Superior temporal gyrus (tissue), 1 donor: ENCODE measurements around the gene NAA25.
A peak's percentile ranks its signal among the peaks of the same experiment; 100 is the strongest.
"Not testable (repeated sequence)": the region's sequence is repeated elsewhere in the genome, so short reads cannot be mapped to it uniquely, and the experiment has no call there.

Source experiments
- DNase-seq: peaks from one replicate; pipeline ENCODE4 v3.0.0-alpha.2; 2016; ENCODE audit errors: extremely low spot score

The NAA25 gene

DNA sequence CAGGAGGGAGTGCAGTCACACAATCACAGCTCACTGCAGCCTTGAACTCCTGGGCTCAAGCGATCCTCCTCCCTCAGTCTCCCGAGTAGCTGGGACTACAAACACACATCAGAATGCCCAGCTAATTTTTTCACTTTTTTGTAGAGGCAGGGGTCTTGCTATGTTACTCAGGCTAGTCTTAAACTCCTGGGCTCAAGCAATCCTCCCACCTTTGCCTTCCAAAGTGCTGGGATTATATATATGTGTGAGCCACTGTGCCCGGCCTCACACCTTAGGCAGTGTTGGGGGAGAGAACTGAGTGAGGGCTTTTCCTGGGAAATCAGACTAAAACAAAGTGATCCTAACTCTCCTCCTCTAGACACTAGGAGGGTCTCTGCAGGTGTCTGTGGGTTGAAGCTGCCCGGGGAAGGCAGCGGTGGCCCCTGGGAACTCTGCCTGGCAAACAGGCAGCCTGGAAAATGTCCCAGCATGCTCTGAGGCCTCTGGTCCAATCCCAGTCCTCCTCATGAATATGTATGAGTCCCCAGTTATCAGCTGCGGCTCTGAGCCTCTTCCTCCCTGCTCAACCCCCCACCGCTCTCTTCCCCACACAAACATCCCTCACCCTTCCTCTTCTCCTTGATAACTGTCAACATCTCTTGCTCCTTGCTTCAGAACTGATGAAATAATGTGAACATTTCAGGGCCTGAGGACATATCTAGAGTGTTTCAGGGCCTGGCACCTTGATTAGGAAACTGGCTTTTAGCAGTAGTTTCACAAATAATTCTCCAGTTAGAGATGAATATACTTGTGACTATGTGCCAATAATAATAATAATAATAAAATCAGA is 7.9 kb upstream of the NAA25 start:
- peak; percentile 97 for DNase-seq

DNA sequence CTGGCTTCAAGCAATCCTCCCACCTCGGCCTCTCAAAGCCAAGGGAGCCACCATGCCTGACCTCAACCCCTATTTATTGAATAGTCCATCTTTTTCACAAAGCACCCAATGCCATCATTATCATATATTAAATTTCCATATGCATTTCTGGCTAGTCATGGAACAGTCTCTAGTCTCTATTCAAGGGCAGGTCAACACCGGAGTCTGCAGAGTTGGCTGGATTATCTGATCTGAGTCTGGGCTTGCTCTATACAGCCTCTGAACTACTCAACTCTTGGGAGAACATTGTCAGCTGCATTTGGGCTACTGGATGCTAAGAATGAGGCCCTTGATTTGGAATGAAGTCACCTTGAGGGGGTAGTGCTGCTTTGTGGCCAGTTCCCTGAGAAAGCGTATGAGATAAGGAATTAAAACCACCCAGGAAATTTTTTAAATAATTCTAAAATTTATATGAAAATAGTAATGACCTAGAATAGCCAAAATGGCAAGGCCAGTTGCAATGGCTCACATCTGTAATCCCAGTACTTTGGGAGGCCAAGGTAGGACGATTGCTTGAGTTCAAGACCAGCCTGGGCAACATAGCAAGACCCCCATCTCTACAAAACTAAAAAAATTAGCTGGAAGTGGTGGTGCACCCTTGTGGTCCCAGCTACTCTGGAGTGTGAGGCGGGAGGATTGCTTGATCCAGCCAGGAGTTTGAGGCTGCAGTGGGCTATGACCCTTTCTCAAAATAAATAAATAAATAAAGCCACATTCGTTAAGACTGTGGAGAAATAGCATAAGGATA is 6.9 kb upstream of the NAA25 start:
- DNase-seq: no peak

DNA sequence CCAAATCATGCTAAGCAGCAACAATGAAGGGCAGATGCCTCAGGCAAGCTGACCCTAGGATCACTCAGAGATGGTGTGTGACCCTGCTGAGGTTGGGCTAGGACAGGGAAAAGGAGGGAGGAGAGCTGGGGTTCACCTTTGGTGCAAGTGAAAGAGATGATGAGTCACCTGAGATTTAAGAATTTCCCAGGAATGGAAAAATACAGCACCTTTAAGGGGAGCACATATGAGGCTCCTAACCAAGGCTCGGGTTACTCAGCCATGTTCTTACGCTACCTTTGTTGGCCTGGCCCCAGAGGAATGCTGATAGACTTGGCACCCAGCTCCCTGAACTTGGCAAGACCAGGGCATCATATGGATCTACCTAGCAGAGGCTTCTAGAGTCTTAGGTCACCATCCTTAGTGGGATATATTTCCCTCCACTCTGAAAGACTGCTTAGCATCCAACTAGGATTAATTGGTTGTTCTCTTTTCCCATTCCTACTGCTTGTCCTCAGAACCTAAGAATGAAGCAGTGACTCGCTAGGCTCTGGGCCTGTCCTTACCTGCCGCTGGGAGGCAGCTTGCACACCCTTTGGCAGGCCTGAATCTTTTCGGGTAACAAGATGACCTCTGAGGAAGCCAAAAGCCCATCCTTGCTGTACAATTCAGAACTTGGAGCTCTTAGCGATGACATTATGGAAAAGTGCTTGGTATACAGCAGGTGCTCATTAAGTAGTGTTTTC is 4.0 kb upstream of the NAA25 start:
- DNase-seq: no peak

DNA sequence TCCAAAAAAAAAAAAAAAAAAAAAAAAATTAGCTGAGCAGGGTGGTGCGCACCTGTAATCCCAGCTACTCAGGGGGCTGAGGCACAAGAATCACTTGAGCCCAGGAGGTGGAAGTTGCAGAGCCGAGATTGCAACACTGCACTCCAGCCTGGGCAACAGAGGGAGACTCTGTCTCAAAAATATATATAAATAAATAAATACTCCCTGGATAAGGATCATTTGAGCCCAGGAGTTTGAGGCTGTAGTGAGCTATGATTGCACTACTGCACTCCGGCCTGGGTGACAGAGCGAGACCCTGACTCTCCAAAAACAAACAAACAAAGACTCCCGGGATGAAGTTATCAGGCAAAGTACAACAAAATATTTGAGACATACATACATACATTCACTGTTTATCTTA is 3.3 kb upstream of the NAA25 start:
- no peak for DNase-seq

DNA sequence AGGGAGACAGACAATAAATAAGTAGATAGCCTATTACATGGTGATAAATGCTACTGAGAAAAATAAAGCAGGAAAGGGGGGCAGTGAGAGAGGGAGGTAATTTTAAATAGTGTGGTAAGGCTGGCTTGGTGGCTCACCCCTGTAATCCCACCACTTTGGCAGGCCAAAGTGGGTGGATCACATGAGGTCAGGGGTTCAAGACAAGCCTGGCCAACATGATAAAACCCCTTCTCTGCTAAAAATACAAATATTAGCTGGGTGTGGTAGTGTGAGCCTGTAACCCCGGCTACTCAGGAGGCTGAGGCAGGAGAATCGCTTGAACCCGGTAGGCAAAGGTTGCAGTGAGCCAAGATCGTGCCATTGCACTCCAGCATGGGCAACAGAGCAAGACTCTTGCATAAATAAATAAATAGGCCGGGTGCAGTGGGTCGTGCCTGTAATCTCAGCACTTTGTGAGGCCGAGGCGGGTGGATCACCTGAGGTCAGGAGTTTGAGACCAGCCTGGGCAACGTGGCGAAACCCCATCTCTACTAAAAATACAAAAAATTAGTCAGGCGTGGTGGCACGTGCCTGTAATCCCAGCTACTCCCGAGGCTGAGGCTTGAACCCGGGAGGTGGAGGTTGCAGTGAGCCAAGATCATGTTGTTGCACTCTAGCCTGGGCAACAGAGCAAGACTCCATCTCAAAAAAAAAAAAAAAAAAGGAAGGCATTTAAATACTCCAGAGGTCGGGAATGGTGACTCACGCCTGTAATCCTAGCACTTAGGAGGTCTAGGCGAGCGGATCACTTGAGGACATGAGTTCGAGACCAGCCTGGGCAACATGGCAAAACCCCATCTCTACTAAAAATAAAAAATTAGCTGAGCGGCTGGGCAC is 2.4 kb upstream of the NAA25 start:
- DNase-seq: not testable (repeated sequence)

DNA sequence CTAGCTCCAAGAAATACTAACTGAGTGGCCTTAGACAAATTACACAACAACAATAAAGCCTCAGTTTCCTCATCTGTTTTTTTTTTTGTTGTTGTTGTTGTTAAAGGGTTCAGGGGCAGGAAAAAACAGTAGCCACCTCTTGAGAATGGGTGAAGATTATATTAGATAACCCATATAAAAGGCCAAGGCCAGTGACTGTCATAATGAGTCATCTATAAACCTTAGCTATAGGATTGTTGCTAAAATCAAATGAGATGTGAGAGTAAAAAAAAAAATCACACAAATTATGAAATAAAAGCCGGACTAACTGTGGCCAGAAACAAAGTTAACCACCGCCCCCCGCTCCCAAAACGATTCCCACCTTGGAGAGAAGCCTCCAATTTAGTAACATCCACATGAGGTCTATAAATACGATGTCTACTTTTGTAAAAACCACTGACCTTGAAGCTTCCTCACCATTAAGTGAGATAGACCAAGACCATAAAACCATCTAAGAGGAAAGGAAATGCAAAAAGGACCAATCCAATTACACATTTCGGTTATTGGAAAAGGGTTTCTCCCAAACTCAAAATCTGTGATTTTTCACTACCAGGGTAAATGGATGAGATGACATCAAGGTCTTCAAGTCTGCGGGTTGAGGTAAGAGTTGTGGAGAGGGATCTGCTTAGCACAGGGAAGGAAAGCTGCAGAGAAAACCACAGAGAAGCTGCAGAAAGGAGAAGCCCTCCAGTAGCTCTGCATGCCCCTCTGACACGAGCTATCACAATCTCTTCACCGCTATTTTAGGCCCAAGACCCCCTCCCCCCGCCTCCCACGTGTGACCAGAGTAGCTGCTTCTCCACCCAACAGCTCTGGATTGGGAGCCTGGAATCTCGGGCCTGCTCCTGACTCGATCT is 1.0 kb downstream of the NAA25 start:
- DNase-seq: no peak

DNA sequence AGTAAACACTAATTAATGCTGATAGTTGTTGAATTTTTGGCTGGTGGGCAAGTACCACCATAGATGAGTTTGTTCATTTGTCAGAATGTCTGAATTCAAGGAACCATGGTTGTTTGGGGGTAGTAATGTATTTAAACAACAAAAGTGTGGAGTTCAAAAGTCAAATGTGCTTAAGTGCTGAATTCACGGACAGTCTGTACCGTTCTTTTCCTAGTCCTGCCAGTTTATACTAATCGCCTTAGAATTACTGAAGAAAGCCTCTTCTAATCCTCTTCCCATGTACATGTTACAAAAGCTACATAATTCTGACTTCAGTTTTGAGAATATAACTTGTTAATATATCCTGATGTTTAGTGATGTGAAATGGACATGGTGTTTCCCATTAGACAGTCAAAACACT is 2.7 kb downstream of the NAA25 start:
- no peak for DNase-seq

DNA sequence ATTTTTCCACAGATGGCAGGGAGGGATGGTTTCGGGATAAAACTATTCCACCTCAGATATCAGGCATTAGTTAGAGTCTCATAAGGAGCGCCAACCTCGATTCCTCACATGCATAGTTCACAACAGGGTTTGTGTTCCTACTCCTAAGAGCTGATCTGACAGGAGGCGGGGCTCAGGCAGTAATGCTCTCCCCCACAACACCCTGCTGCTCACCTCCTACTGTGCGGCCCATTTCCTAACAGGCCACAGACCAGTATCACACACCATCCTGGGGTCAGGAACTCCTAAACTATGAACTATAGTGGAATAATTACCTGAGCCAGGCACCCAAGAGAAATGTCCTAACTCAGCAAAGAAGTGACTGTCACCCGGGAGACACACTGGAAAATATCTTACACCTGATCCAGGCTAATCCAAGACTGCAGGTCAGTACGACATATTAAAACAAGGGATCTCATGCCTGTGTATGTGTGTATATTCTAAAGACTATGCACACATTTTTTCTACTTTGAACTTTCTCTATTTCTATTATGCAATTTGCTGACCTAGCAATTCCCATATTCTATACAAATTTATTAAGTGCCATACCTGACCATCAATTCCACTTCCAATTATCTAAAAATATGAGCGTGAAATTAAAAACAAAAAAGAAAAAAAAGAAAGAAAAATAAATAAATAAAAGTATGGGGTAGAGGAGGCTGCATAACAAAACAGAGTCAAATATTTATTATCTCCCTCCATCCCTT is 4.7 kb downstream of the NAA25 start:
- no peak for DNase-seq

DNA sequence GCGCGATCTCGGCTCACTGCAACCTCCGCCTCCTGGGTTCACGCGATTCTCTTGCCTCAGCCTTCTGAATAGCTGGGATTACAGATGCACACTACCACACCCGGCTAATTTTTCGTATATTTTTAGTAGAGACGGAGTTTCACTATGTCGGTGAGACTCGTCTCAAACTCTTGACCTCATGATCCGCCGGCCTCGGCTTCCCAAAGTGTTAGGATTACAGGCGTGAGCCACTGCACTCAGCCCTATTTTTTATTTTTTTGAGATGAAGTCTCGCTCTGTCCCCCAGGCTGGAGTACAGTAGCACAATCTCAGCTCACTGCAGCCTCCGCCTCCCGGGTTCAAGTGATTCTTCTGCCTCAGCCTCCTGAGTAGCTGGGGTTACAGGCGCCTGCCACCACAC is 5.8 kb downstream of the NAA25 start:
- DNase-seq: not testable (repeated sequence)

DNA sequence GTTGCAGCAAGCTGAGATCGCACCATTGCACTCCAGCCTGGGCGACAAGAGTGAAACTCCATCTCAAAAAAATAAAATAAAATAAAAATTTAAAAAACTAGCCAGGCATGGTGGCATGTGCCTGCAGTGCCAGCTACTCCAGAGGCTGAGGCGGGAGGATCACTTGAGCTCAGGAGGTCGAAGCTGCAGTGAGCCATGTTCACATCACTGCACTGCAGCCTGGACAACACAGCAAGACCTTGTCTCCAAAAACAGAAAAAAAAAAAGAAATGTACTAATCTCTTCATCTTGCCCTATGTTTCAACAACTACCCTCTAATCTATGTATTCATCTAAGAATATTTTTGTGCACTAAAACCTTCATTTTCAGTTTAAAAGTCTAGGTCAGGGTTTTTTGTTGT is 6.5 kb downstream of the NAA25 start:
- DNase-seq: no peak

DNA sequence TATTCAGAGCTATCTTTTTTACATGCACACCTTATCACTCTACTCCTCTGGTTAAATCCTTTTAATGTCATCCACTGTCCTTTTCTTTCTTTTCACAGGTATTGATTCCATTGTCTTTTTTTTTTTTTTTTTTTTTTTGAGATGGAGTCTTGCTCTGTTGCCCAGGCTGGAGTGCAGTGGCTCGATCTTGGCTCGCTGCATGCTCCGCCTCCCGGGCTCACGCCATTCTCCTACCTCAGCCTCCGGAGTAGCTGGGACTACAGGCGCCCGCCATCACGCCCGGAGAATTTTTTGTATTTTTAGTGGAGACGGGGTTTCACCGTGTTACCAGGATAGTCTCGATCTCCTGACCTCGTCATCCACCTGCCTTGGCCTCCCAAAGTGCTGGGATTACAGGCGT is 8.1 kb downstream of the NAA25 start:
- not testable (repeated sequence) for DNase-seq

DNA sequence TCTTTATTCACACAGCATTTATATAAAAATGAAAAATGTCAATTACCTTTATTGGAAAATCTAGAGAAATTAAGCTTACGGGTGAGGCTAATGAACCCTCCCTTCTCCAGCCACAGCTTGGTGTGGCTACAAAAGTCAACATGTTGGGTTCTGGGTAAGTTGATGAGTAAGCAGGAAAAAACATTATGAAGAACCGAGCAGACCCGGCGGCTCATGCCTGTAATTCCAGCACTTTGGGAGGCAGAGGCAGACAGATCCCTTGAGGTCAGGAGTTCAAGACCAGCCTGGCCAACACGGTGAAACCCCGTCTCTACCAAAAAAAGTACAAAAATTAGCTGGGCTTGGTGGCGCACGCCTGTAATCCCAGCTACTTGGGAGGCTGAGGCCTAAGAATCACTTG is 10.9 kb downstream of the NAA25 start:
- no peak for DNase-seq

DNA sequence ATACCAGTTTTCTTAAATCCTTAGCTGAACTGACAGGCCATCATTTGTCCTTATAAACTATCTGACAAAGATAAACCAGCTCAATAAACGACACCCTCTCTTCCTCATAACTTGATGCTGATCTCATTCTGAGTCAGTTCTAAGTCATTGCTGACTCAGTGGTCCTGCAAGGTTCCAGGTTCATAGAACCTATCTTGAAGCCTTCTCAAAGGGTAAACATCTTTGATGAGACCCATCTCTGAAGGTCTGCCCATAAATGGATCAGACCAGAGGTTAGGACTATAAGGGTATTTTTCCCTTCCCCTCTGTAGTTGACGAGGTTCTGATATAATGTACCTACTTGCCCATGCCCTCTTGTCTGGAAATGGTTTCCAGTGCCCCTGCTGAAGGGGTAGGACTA is 11.9 kb downstream of the NAA25 start:
- DNase-seq: no peak

DNA sequence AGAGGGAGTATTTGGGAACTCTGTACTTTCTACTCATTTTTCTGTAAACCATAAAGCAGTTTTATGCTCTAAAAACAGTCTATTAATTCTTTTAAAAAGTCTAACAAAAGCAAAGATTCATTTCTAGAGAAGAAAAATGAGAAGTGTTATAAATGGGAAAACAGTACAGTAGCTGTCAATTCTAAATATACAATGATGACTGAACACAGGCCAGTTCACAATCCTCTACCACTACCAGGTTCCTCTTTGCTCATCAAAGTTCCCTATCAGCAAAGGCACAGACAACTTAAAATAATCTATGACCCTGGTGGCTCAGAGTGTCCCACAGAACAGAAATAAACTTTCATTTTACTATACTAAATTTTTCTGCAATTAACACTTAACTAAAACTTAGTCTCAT is 12.5 kb downstream of the NAA25 start:
- DNase-seq: no peak

DNA sequence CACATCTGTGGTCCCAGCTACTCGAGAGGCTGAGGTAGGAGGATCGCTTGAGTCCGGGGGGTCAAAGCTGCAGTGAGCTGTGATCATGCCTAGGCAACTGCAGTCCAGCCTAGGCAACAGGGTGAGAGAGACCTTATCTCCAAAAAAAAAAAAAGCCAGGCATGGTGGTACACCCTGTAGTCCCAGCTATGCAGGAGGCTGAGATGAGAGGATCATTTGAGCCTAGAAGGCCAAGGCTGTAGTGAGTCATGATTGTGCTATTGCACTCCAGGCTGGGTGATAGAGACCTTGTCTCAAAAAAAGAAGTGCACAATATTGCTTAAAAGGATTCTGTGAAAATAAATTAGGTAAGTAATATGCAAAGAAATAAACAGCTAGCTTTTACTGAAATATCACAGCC is 17.0 kb downstream of the NAA25 start:
- DNase-seq: no peak

DNA sequence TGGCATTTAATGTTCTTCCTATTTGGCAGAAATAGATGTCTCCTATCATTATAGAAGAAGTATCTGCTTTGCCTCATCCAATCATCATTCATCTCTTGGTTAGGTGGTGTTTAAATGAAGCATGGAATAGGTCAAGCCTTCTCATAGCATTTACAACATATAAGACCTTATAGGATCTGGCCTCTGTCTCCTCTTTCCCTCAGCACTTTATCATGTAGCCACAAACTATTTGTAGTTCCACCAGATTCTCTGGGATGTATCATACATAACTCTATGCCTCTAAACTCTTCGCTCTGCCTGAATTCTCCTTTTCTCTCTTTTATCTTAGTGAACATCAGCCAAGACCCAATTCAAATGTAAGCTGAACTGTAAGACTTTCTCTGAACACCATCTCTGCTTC is 20.7 kb downstream of the NAA25 start:
- no peak for DNase-seq

DNA sequence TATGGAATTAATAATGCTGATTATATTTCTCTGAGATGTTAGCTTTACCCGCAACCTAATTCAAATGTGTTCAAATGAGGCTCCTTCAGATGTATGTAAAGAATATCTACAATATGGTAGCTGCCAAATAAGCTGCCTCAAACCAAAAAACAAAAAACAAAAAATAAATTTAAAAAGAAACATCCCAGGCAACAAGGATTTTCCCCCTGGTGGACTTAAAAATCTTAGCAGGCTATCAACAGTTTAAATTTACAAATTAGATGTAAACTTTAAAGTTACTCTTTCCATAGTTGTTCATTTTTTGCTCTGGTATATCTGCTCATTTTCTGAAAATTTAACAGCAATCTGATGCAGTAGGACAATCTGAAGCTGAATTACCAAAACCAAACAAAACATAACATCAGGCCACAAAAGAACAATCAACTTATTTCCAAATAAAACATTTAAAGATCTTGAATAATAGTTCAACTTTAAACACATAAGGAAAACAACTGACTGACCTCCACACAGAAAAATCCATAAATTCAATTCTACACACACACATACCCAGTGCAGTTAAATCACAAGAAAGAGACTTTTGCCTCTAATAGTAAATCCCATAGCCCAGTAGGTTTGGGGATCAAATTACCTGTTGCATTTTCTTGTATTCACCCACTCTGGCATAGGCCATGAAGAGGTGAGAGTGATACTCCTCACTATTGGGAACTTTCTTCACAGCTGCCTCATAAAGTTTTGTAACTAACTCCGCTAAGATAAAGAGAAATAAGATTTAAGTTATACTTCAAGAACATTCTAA is 21.3 kb downstream of the NAA25 start:
- DNase-seq: no peak

DNA sequence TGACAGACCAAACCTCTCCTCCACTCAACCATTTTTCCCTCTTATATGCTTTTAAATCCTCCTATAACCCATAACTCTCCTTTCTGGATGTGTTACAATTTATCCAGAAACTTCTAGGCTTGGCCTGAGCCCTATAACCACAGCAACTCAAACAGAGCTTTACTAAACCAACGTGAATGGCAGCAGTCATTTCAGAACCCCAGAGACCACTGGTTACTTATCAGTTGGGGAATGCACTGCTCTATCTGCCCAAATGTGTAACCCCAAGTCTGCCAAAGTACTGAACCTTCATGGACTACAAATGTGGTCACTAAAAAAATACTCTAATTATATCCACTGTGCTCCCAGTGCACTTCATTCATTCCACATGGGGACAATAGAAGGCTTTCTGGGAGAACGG is 42.0 kb downstream of the NAA25 start:
- no peak for DNase-seq

DNA sequence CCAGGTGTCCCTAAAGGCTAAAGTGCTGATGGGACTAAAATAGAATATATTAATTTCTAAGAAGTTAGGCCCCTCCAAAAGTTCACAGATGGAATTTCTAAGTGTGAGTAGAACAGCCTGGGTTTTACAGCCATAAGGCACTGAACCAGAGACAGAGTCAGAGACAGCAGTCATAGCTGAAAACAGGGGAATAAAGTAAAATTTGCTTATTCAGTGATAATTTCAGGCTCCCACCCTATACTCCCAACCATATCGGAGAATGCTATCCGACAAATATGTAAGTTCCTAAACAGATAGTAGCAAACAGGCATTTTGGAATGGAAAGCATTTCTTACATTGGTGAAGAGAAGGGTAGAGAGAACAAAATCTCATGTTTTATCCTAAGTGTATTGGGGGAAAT is 45.3 kb downstream of the NAA25 start:
- DNase-seq: no peak
